HEK293 (cell line): ENCODE results near the gene KCNJ15.

Source experiments
- SCRT1 ChIP-seq: fragments of 450-650 bp; formaldehyde crosslinking; IDR thresholded peaks from 2 replicates; pipeline ENCODE4 v1.5.1; 2016; ENCODE audit warnings: missing biosample characterization, missing genetic modification characterization, borderline replicate concordance
- ZNF366 ChIP-seq: fragments of 450-650 bp; formaldehyde crosslinking; conservative IDR thresholded peaks from 2 replicates; pipeline ENCODE4 v1.5.1; 2016; ENCODE audit warnings: missing biosample characterization, missing genetic modification characterization
- ZNF529 ChIP-seq: fragments of 450-650 bp; formaldehyde crosslinking; IDR thresholded peaks from 2 replicates; pipeline ENCODE4 v1.5.1; 2017; ENCODE audit warnings: missing genetic modification characterization, missing biosample characterization; ENCODE audit not compliant: insufficient replicate concordance
- TF ChIP-seq, protein P1 (sequence below): fragments of 450-650 bp; formaldehyde crosslinking; IDR thresholded peaks from 2 replicates; pipeline ENCODE4 v1.5.1; 2017; ENCODE audit warnings: missing biosample characterization, missing genetic modification characterization
- TF ChIP-seq, protein P2 (sequence below): fragments of 450-650 bp; formaldehyde crosslinking; IDR thresholded peaks from 2 replicates; pipeline ENCODE4 v1.5.1; 2016; ENCODE audit warnings: missing biosample characterization, missing genetic modification characterization
- TF ChIP-seq, protein P3 (sequence below): fragments of 450-650 bp; formaldehyde crosslinking; IDR thresholded peaks from 2 replicates; pipeline ENCODE4 v1.5.1; 2017; ENCODE audit warnings: missing biosample characterization, mild to moderate bottlenecking, missing genetic modification characterization, moderate library complexity

DNA sequence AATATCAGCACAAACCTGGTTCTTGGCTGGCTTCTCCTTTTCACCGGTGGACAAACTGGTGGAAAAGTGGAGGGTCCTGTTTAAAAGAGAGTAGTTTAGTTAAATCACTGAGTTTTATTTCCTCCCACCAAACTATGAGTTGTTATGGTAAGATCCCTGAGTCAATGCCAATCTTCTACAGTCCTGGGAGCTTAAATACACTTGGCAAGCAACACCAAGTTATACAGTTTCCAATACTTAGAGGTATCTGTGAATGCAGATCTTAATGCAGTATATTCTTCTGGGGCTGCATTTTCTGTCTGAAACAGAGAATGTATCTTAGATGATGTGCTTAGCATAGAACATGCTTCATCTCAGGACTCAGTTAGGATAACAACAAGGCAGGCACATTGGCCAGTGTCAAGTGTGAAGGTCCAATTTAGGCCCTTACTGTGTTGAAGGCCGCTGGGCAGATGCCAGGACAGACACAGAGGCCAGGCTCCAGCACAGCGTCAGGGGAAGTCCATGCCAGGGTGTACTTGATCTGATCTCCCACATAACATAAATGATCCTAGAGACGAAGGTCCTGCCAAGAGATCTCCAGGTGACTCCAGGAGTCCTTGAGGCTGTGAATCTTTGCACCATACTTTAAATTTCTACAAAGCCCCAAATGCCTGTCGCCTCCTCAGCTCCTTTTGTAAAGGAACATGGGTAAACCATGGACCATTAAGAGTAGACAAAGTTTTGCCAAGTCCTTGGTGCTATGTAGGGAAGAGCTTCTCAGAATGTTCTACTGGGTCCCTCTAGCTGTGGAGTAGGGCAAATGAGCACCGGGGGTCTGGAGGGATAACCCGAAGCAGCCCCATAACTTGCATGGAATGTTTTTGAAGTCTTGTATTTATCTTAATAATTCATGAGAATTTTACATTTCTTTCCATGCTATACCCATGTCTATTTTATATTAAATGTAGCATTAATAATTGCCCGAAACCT is 76.8 kb downstream of the KCNJ15 start:
- no peak for TF ChIP-seq SCRT1
- TF ChIP-seq, protein P1, sequence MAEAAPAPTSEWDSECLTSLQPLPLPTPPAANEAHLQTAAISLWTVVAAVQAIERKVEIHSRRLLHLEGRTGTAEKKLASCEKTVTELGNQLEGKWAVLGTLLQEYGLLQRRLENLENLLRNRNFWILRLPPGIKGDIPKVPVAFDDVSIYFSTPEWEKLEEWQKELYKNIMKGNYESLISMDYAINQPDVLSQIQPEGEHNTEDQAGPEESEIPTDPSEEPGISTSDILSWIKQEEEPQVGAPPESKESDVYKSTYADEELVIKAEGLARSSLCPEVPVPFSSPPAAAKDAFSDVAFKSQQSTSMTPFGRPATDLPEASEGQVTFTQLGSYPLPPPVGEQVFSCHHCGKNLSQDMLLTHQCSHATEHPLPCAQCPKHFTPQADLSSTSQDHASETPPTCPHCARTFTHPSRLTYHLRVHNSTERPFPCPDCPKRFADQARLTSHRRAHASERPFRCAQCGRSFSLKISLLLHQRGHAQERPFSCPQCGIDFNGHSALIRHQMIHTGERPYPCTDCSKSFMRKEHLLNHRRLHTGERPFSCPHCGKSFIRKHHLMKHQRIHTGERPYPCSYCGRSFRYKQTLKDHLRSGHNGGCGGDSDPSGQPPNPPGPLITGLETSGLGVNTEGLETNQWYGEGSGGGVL, result no peak
- TF ChIP-seq ZNF366 (tag by site-specific recombination), result no peak
- TF ChIP-seq, protein P2, sequence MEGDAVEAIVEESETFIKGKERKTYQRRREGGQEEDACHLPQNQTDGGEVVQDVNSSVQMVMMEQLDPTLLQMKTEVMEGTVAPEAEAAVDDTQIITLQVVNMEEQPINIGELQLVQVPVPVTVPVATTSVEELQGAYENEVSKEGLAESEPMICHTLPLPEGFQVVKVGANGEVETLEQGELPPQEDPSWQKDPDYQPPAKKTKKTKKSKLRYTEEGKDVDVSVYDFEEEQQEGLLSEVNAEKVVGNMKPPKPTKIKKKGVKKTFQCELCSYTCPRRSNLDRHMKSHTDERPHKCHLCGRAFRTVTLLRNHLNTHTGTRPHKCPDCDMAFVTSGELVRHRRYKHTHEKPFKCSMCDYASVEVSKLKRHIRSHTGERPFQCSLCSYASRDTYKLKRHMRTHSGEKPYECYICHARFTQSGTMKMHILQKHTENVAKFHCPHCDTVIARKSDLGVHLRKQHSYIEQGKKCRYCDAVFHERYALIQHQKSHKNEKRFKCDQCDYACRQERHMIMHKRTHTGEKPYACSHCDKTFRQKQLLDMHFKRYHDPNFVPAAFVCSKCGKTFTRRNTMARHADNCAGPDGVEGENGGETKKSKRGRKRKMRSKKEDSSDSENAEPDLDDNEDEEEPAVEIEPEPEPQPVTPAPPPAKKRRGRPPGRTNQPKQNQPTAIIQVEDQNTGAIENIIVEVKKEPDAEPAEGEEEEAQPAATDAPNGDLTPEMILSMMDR (tag by site-specific recombination), result no peak
- TF ChIP-seq ZNF529 (tag by site-specific recombination), result no peak
- TF ChIP-seq, protein P3, sequence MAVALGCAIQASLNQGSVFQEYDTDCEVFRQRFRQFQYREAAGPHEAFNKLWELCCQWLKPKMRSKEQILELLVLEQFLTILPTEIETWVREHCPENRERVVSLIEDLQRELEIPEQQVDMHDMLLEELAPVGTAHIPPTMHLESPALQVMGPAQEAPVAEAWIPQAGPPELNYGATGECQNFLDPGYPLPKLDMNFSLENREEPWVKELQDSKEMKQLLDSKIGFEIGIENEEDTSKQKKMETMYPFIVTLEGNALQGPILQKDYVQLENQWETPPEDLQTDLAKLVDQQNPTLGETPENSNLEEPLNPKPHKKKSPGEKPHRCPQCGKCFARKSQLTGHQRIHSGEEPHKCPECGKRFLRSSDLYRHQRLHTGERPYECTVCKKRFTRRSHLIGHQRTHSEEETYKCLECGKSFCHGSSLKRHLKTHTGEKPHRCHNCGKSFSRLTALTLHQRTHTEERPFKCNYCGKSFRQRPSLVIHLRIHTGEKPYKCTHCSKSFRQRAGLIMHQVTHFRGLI (tag by site-specific recombination), result no peak
